Measurements from ENCODE around the gene TCTN3.
"Not testable (repeated sequence)": the region's sequence is repeated elsewhere in the genome, so short reads cannot be mapped to it uniquely, and the experiment has no call there.

- TF ChIP-seq CTCF, POLR2A, POLR2AphosphoS5 (IDR thresholded peaks at IDR 0.05): not testable (repeated sequence)
Measured at GRCh38 chr10:95620415-95620814, 73.3 kb downstream of the TCTN3 start.

All from prostate gland (tissue), 2 donors.